Measurements from ENCODE around the gene SDCCAG8. TPM values are rescaled to one million over a fixed set of nuclear protein-coding genes. Genes with fewer than 3 reads are reported as not detected.

The SDCCAG8 gene
- total RNA-seq, 1 experiment from 2014 or later, result 10.0 TPM

- no peak overlapping the region for H4K8ac ChIP-seq (replicated peaks; ENCODE audit: insufficient read length, low read depth, low read length)
Measured at GRCh38 chr1:243267471-243267880, 11.6 kb downstream of the SDCCAG8 start.

More at GRCh38 chr1:243267471-243267880, 11.6 kb downstream of the SDCCAG8 start:
- Histone ChIP-seq H3K9ac (ENCODE audit: extremely low read depth, insufficient read length, low read length) (no peak overlapping the region), H3K4me1 (ENCODE audit: insufficient read depth, low read length) (peaks cover 2% of the 10 kb centered on the region; the same call in 1 of the 2 replicates), H3T11ph (ENCODE audit: low read length) (no peak overlapping the region), H3K79me2 (ENCODE audit: insufficient read depth, low read length) (no peaks in the 10 kb centered on the region), H2AK5ac (ENCODE audit: insufficient read length, low read length) (no peak overlapping the region), H2AFZ (ENCODE audit: low read length) (no peak overlapping the region), H3K27me3 (ENCODE audit: insufficient read depth, low read length) (no peaks in the 10 kb centered on the region), H3K23ac (ENCODE audit: insufficient read length, low read depth, low read length) (no peak overlapping the region), H3K4ac (ENCODE audit: low read depth, low read length) (no peak overlapping the region), H3K56ac (ENCODE audit: insufficient read length, low read depth, low read length) (no peak overlapping the region), H2BK15ac (ENCODE audit: low read depth, low read length) (no peak overlapping the region), H3K23me2 (ENCODE audit: insufficient read length, low read depth, low read length, poor library complexity, severe bottlenecking) (peaks cover 2% of the 10 kb centered on the region), H2BK5ac (ENCODE audit: insufficient read length, low read length) (no peak overlapping the region), H3K18ac (ENCODE audit: insufficient read length, low read depth, low read length) (no peak overlapping the region), H3K79me1 (ENCODE audit: insufficient read depth, low read depth, low read length, poor library complexity, severe bottlenecking) (no peaks in the 10 kb centered on the region), H2BK20ac (ENCODE audit: low read depth, low read length, poor library complexity, severe bottlenecking) (no peak overlapping the region), H2BK12ac (ENCODE audit: insufficient read length, low read depth, low read length) (no peak overlapping the region), H4K91ac (ENCODE audit: insufficient read length, low read depth, low read length) (no peak overlapping the region), H4K5ac (ENCODE audit: insufficient read length, low read depth, low read length) (no peak overlapping the region), H3K4me2 (ENCODE audit: insufficient read depth, insufficient read length, low read length) (no peak overlapping the region), H4K20me1 (ENCODE audit: control insufficient read depth, insufficient read depth, insufficient read length) (no peaks in the 10 kb centered on the region), H3K9me3 (ENCODE audit: control insufficient read depth, low read depth, low read length) (no peaks in the 10 kb centered on the region), H2BK120ac (ENCODE audit: low read depth, low read length, poor library complexity, severe bottlenecking) (no peak overlapping the region), H3K27ac (ENCODE audit: insufficient read length, low read depth, low read length) (no peak overlapping the region), H3K14ac (ENCODE audit: insufficient read depth, low read length) (no peak overlapping the region)
- Mint-ChIP-seq H3K27ac (no peak overlapping the region), H3K27me3 (ENCODE audit: low read depth) (no peaks in the 10 kb centered on the region), H3K9me3 (no peaks in the 10 kb centered on the region; a peak in 1 of 5 replicates), H3K4me1 (peaks cover 14% of the 10 kb centered on the region in 2 experiments), H3K4me3 (no peak overlapping the region), H3K36me3 (ENCODE audit: insufficient read depth in 1 of 3, low read depth in 3 of 3) (no peaks in the 10 kb centered on the region; a peak in 1 of 7 replicates)
- no peak for TF ChIP-seq CTCF (conservative IDR thresholded peaks at IDR 0.05)
- no peak for DNase-seq
- no CpG with 5 or more reads among the region's 10 CpGs for WGBS (ENCODE audit: extremely low coverage, insufficient read length, low lambda C conversion rate)
